Endothelial cell of umbilical vein (primary cell): Measurements from ENCODE around the gene TOLLIP. TPM values are rescaled to one million over a fixed set of nuclear protein-coding genes. Genes with fewer than 3 reads are reported as not detected.

ENCODE experiments used
- BruUV-seq: library from RNA; stranded (reverse); fragments of 400-500 nt; replicated peaks from 2 replicates; lab custom pipeline; 2021; lab: Mats Ljungman, UMichigan
- CTCF ChIA-PET: fragments of 300-600, 350-600 bp; sonication (Branson Sonifier 250); formaldehyde crosslinking; loops from one replicate; lab custom pipeline; 2021; ENCODE audit warnings: antibody characterized with exemption, inconsistent platforms; lab: Charles Lee
- POLR2A ChIA-PET: fragments of 300-600, 350-600 bp; sonication (Branson Sonifier 250); formaldehyde crosslinking; loops from one replicate; lab custom pipeline; 2021; ENCODE audit warnings: antibody characterized with exemption, inconsistent platforms; lab: Charles Lee
- DNase-seq: peaks from one replicate; pipeline ENCODE4 v3.0.0-alpha.2; 2011; ENCODE audit warnings: low read depth, low spot score
- FAIRE-seq: peaks from 2 replicates; lab custom pipeline; 2011; peaks lifted over from hg19 to GRCh38; lab: Jason Lieb, UNC
- H2AFZ ChIP-seq: 2 replicates; pipeline ENCODE4 v1.6.0; 2012; ENCODE audit warnings: low read depth, low read length, control low read depth, inconsistent platforms
- H3K27ac ChIP-seq: 2 replicates; pipeline ENCODE4 v1.5.1; 2011; ENCODE audit warnings: low read depth, mild to moderate bottlenecking, control low read depth, low read length, moderate library complexity; ENCODE audit not compliant: insufficient read depth
- H3K27me3 ChIP-seq, 2 experiments: 2 replicates each; pipeline versions ENCODE4 v1.6.0 to v1.6.1; 2011; ENCODE audit warnings: low read length in 2 of 2, mixed read lengths in 1 of 2; ENCODE audit not compliant: control insufficient read depth in 2 of 2, insufficient read depth in 2 of 2
- H3K36me3 ChIP-seq, 2 experiments: 2 replicates in 1 of 2; 3 replicates in 1 of 2; pipeline ENCODE4 v1.5.1; 2011; ENCODE audit warnings: low read length in 2 of 2, mild to moderate bottlenecking in 1 of 2, moderate library complexity in 1 of 2; ENCODE audit not compliant: control insufficient read depth in 2 of 2, insufficient read depth in 2 of 2; ENCODE audit errors: extremely low read depth in 1 of 2
- H3K4me1 ChIP-seq: 3 replicates; pipeline ENCODE4 v1.5.1; 2011; ENCODE audit warnings: mild to moderate bottlenecking, low read length; ENCODE audit not compliant: control insufficient read depth, insufficient read depth; ENCODE audit errors: extremely low read depth
- H3K4me2 ChIP-seq: 2 replicates; pipeline ENCODE4 v1.6.1; 2011; ENCODE audit warnings: low read length, control low read depth, mixed read lengths; ENCODE audit not compliant: insufficient read depth
- H3K4me3 ChIP-seq, 3 experiments: fragments of 200-600 bp in 1 of 3; sonication (generic), shearing (Covaris generic) in 1 of 3; replicated peaks in 1 of 3; 2 replicates each; pipeline ENCODE4 v1.5.1; 2011 to 2016; ENCODE audit warnings: control low read depth in 3 of 3, low read length in 3 of 3, mild to moderate bottlenecking in 2 of 3, inconsistent platforms in 1 of 3, low read depth in 1 of 3, moderate library complexity in 1 of 3; ENCODE audit not compliant: insufficient read depth in 1 of 3
- H3K79me2 ChIP-seq: 2 replicates; pipeline ENCODE4 v1.6.0; 2012; ENCODE audit warnings: low read length, inconsistent platforms; ENCODE audit not compliant: control insufficient read depth, insufficient read depth
- H3K9ac ChIP-seq: replicated peaks from 2 replicates; pipeline ENCODE3; 2011; ENCODE audit warnings: low read length, control low read depth; ENCODE audit not compliant: insufficient read depth; ENCODE audit errors: extremely low read depth
- H3K9me1 ChIP-seq: replicated peaks from 3 replicates; pipeline ENCODE4 v1.6.0; 2011; ENCODE audit warnings: mild to moderate bottlenecking, low read length; ENCODE audit not compliant: control insufficient read depth, insufficient read depth; ENCODE audit errors: extremely low read depth
- H3K9me3 ChIP-seq: replicated peaks from 2 replicates; pipeline ENCODE4 v1.5.1; 2012; ENCODE audit warnings: low read length, inconsistent platforms; ENCODE audit not compliant: control insufficient read depth, insufficient read depth
- H4K20me1 ChIP-seq: replicated peaks from 2 replicates; pipeline ENCODE3; 2011; ENCODE audit warnings: mild to moderate bottlenecking, low read length; ENCODE audit not compliant: control insufficient read depth, insufficient read depth; ENCODE audit errors: extremely low read depth
- EZH2 ChIP-seq: IDR thresholded peaks from 2 replicates; pipeline ENCODE4 v1.6.1; 2012; ENCODE audit warnings: borderline replicate concordance, low read depth, mild to moderate bottlenecking, moderate library complexity, low read length, inconsistent platforms; ENCODE audit not compliant: severe bottlenecking
- FOS ChIP-seq: IDR thresholded peaks from 2 replicates; pipeline ENCODE4 v1.6.1; 2011; ENCODE audit warnings: mild to moderate bottlenecking, low read length, moderate library complexity, borderline replicate concordance; ENCODE audit not compliant: insufficient read depth
- GATA2 ChIP-seq: IDR thresholded peaks from 2 replicates; pipeline ENCODE4 v1.7.0; 2011; ENCODE audit warnings: low read depth, mild to moderate bottlenecking, moderate library complexity, mixed read lengths, low read length; ENCODE audit not compliant: insufficient read length, insufficient read depth
- JUN ChIP-seq: IDR thresholded peaks from 2 replicates; pipeline ENCODE4 v1.6.1; 2011; ENCODE audit warnings: borderline replicate concordance, low read depth; ENCODE audit not compliant: insufficient read length, insufficient read depth
- MYC ChIP-seq: IDR thresholded peaks from one replicate; pipeline ENCODE4 v1.6.1; 2011; ENCODE audit warnings: mild to moderate bottlenecking, low read depth, low read length
- POLR2A ChIP-seq: IDR thresholded peaks from 2 replicates; pipeline ENCODE4 v1.6.1; 2012; ENCODE audit warnings: low read depth, mild to moderate bottlenecking, control low read depth, low read length
- POLR2AphosphoS5 ChIP-seq: IDR thresholded peaks from 2 replicates; pipeline ENCODE4 v1.6.1; 2012; ENCODE audit warnings: low read depth, mild to moderate bottlenecking, control low read depth, low read length, moderate library complexity; ENCODE audit not compliant: insufficient read depth
- dilution Hi-C: fragments of 300-500 bp; cut with MboI; formaldehyde crosslinking; loops from one replicate; pipeline ENCODE4 v1.15.0; 2019; ENCODE audit warnings: low sequenced_read_pairs; ENCODE audit not compliant: extremely low pct_ligation_motif_present
- intact Hi-C: fragments of 100-400 bp; cut with micrococcal nuclease; formaldehyde crosslinking; loops from one replicate; pipeline ENCODE4 v1.10.0; 2022
- polyA plus RNA-seq, 4 experiments: library from polyadenylated mRNA; depleted of rRNA in 3 of 4; stranded (reverse) in 3 of 4; unstranded in 1 of 4; fragments of >200 nt; gene quantifications; 2 replicates each; pipeline versions ENCODE4 v1.2.1 to v1.2.3, GENCODE V29; 2011 to 2012; ENCODE audit warnings: missing spikeins in 1 of 4
- total RNA-seq: library from RNA; stranded (reverse); gene quantifications from 2 replicates; pipeline ENCODE4 v1.2.3, GENCODE V29; 2021
- TF ChIP-seq, protein P1 (sequence below), 2 donors: IDR thresholded peaks; 1 replicate in 1 of 2; 2 replicates in 1 of 2; pipeline ENCODE4 v1.5.1; 2011; ENCODE audit warnings: low read length in 2 of 2, mild to moderate bottlenecking in 2 of 2, moderate library complexity in 2 of 2, control low read depth in 1 of 2, inconsistent platforms in 1 of 2, low read depth in 1 of 2; ENCODE audit not compliant: insufficient read depth in 1 of 2; ENCODE audit errors: extremely low read depth in 1 of 2
- TF ChIP-seq, protein P2 (sequence below): IDR thresholded peaks from 2 replicates; pipeline ENCODE4 v1.6.1; 2011; ENCODE audit not compliant: insufficient read depth, insufficient read length

Gene TOLLIP
- total and polyA plus RNA-seq, 2 donors (not counting 3 experiments of a cell fraction or from before 2014, with no cell fraction given): 49.6 to 64.8 TPM

DNA sequence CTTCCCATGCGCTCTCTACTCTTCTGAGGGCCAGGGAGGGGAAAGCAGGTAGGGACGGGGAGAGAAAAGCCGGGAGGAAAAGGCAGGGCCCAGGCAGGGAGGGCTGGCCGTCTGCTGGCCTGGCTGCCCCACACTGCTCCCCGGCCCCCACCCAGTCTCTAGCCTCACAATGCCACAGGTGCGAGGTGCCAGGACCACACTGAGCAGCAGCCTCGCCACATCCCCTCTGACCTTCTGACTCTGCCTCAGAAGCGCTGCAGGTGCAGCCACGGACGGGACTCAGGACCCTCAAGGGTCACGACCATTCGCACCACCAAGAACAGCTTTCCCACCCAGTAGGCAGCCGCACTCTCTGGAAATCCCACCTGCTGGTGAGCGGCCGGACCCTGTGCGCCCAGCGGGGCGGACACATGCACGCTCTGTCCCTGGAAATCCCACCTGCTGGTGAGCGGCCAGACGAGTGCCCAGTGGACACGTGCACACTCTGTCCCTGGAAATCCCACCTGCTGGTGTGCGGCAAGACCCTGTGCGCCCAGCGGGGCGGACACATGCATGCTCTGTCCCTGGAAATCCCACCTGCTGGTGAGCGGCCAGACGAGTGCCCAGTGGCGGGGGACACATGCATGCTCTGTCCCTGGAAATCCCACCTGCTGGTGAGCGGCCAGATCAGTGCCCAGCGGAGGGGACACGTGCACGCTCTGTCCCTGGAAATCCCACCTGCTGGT lies 20.1 kb downstream of the TOLLIP start:
- dilution Hi-C loops: no loop called here
- no peaks in the 10 kb centered on the region for H3K9me3 ChIP-seq

More for the DNA sequence above, 20.1 kb downstream of the TOLLIP start:
- no peak overlapping the region for H3K9ac ChIP-seq
- H3K4me3 ChIP-seq: no peak overlapping the region
- no peak overlapping the region for H3K4me2 ChIP-seq
- no peaks in the 10 kb centered on the region for H3K4me1 ChIP-seq
- ChIA-PET POLR2A (no interaction called here), CTCF (no interaction called here)
- peaks cover 4% of the 10 kb centered on the region for H3K79me2 ChIP-seq
- no peak for FAIRE-seq
- intact Hi-C loops: no loop called here
- DNase-seq: no peak
- no TSS peak for BruUV-seq
- H3K36me3 ChIP-seq: peaks cover 3 to 54% of the 10 kb centered on the region in 2 experiments
- H4K20me1 ChIP-seq: no peaks in the 10 kb centered on the region
- no peak overlapping the region for H3K27ac ChIP-seq
- no peak overlapping the region for H2AFZ ChIP-seq
- no peaks in the 10 kb centered on the region for H3K9me1 ChIP-seq
- no peak for TF ChIP-seq JUN
- TF ChIP-seq MYC: no peak
- TF ChIP-seq EZH2: no peak
- TF ChIP-seq, protein P1, sequence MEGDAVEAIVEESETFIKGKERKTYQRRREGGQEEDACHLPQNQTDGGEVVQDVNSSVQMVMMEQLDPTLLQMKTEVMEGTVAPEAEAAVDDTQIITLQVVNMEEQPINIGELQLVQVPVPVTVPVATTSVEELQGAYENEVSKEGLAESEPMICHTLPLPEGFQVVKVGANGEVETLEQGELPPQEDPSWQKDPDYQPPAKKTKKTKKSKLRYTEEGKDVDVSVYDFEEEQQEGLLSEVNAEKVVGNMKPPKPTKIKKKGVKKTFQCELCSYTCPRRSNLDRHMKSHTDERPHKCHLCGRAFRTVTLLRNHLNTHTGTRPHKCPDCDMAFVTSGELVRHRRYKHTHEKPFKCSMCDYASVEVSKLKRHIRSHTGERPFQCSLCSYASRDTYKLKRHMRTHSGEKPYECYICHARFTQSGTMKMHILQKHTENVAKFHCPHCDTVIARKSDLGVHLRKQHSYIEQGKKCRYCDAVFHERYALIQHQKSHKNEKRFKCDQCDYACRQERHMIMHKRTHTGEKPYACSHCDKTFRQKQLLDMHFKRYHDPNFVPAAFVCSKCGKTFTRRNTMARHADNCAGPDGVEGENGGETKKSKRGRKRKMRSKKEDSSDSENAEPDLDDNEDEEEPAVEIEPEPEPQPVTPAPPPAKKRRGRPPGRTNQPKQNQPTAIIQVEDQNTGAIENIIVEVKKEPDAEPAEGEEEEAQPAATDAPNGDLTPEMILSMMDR (IDR thresholded peaks at IDR 0.05; ENCODE audit: extremely low read depth in 1 of 2, insufficient read depth in 1 of 2, low read depth in 1 of 2, low read length in 2 of 2): no peak
- TF ChIP-seq, protein P2, sequence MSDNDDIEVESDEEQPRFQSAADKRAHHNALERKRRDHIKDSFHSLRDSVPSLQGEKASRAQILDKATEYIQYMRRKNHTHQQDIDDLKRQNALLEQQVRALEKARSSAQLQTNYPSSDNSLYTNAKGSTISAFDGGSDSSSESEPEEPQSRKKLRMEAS: no peak
- no peak for TF ChIP-seq FOS
- no peak for TF ChIP-seq POLR2AphosphoS5
- TF ChIP-seq GATA2: no peak
- TF ChIP-seq POLR2A: no peak
- no peaks in the 10 kb centered on the region for H3K27me3 ChIP-seq
